ENCODE data around the gene ATP10B.

Gene ATP10B

DNA sequence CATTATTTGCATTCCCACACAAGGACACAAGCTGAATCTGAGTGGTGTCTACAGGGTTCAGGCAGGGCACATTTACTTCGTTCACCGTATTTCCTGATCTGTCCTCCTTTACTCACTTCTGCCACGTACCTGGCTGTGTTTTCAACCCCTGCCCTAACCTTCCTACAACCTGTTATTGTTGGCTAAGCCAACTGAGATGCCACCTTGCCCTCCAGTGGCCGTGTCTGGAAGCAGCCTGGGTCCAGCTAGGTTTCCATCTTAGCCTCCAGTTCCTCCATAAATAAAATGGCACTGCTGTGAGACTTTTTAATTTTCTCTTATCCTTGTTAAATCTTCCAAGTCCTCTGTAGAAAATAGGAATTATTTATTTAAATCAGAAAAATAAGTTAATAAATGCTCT, 64.8 kb downstream of the ATP10B start:
- DNase-seq (ENCODE audit: low spot score) = no peak
- TF ChIP-seq, protein P1, sequence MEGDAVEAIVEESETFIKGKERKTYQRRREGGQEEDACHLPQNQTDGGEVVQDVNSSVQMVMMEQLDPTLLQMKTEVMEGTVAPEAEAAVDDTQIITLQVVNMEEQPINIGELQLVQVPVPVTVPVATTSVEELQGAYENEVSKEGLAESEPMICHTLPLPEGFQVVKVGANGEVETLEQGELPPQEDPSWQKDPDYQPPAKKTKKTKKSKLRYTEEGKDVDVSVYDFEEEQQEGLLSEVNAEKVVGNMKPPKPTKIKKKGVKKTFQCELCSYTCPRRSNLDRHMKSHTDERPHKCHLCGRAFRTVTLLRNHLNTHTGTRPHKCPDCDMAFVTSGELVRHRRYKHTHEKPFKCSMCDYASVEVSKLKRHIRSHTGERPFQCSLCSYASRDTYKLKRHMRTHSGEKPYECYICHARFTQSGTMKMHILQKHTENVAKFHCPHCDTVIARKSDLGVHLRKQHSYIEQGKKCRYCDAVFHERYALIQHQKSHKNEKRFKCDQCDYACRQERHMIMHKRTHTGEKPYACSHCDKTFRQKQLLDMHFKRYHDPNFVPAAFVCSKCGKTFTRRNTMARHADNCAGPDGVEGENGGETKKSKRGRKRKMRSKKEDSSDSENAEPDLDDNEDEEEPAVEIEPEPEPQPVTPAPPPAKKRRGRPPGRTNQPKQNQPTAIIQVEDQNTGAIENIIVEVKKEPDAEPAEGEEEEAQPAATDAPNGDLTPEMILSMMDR (IDR thresholded peaks at IDR 0.05; ENCODE audit: extremely low read depth, insufficient read depth, missing control alignments) = peak; percentile 61
- in situ Hi-C loops (cut with MboI; ENCODE audit: low pct_unique_long_range_greater_than_20kb, low sequenced_read_pairs, unreplicated experiment) = no loop called here

DNA sequence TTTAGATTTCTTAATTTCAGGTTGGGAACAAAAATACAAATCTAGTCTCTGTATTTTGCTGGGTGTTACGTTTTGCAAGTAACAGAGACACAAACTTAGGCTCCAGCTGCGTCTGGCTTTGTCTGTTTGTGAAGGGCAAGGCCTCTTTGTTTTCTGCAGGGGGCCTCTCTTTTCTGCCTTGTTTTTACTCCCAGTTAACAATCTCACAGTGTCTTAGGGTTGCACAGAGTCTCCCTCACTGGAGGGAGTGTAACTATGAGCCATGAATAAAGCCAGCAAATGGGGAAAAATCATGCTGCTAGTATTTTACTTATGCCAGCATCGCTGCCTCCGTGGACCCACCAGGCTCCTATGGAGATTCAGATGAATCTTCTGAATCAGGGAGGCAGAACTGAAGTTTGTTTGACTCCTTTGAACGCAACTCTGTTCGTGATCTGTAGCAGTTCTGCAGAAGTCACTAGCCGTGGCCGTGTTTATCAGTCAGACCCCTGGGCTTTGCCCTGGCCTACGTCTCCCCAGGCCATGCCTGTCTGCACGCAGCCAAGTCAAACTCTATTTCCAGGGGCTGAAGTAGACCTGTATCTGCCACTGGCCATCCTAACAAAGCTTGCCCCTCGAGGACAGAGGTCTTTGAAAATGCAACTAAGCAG, 77.2 kb downstream of the ATP10B start:
- in situ Hi-C loops (cut with MboI; ENCODE audit: low pct_unique_long_range_greater_than_20kb, low sequenced_read_pairs, unreplicated experiment) = no loop called here
- TF ChIP-seq, protein P1 (IDR thresholded peaks at IDR 0.05; ENCODE audit: extremely low read depth, insufficient read depth, missing control alignments) = no peak
- DNase-seq (ENCODE audit: low spot score) = no peak

DNA sequence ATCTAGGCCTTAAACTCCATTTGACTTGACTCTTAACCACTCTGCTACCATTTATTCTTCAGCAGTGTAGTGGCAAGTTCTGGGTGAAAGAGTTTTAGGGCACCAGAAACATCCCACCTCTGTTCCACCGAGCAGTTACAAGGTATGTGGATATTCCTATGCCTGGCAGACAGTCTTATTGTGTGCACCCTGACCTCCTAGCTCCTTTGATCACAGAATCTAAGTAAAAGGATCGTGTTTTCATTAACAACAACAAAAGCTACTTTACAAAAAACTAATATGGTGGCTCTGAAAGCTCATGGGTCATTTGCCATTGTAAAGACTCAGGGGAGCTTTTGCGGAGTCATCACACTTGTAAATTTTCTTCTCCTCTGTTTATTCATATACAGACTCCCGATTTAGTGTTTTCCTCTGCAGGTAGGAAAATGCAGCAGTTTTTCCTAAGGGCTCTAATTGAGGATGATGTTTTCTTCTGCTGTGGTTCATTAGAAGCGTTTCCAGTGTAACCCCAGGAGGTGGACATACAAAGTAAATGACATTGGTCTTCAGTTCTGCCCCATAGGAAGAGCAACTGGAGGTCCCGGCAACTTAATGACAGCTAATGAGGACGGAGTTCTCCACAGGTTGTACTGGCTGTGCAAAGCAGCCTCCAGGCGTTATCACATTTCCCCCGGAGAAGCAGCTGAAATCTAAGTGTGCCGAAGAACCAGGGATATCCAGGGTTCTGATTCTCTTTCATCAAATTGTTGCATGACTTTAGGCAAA, 78.2 kb downstream of the ATP10B start:
- DNase-seq (ENCODE audit: low spot score) = no peak
- in situ Hi-C loops (cut with MboI; ENCODE audit: low pct_unique_long_range_greater_than_20kb, low sequenced_read_pairs, unreplicated experiment) = no loop called here
- TF ChIP-seq, protein P1 (IDR thresholded peaks at IDR 0.05; ENCODE audit: extremely low read depth, insufficient read depth, missing control alignments) = no peak

DNA sequence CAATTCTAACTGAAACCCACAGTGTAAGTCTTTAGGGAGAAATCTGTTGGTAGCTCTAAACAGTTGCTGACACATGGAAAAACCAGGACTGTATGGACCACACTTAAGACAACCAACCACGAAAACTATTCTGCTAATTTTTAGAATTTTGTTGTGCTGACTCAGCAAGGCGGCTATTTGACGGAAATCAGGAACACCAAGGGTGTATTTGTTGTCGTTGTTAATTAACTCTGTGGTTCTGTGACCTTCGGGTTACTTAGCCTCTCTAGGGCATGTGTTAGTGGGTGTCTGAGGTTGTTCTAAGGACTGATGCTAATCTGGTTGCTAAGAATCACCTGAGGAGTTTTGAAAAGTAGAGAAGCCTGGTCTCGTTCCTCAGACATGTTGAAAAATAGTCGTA, 79.2 kb downstream of the ATP10B start:
- in situ Hi-C loops (cut with MboI; ENCODE audit: low pct_unique_long_range_greater_than_20kb, low sequenced_read_pairs, unreplicated experiment) = no loop called here
- DNase-seq (ENCODE audit: low spot score) = no peak
- TF ChIP-seq, protein P1 (IDR thresholded peaks at IDR 0.05; ENCODE audit: extremely low read depth, insufficient read depth, missing control alignments) = no peak

DNA sequence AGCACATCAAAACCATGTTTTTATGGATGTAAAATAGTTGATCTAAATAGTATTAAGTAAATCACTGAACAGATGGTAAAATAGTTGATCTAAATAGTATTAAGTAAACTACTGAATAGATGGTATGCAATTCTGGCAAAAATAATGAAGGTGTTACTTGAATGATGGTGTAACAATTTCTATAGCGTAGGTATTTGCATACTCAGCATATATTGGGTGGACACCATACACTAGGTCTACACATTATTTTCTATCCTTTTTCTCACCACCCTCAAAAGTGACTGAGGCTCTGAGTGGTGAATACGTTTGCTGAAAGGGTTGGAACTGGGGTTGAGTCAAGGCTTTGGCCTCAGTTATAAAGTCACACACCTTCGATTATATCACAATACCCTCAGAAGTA, 81.3 kb downstream of the ATP10B start:
- DNase-seq (ENCODE audit: low spot score) = no peak
- in situ Hi-C loops (cut with MboI; ENCODE audit: low pct_unique_long_range_greater_than_20kb, low sequenced_read_pairs, unreplicated experiment) = no loop called here
- TF ChIP-seq, protein P1 (IDR thresholded peaks at IDR 0.05; ENCODE audit: extremely low read depth, insufficient read depth, missing control alignments) = no peak

DNA sequence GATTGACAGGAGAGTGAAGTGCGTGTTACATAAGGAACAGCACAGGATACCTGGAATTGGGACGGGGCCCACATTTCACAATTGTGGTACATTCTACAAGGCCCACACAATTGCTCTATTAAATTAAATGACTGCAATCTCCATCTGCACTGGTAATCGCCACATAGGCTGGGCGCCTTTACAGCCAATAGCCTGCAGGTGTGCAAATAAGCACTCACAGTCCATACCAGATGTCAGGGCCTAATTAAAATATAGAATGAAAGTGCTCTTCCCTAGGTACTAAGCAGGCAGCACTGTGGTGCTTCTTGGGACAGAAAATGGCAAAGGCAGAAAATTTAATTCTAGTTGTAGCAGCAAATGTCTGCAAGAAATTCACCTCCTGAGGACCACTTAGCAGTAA, 82.7 kb downstream of the ATP10B start:
- in situ Hi-C loops (cut with MboI; ENCODE audit: low pct_unique_long_range_greater_than_20kb, low sequenced_read_pairs, unreplicated experiment) = no loop called here
- TF ChIP-seq, protein P1 (IDR thresholded peaks at IDR 0.05; ENCODE audit: extremely low read depth, insufficient read depth, missing control alignments) = no peak
- no peak for DNase-seq (ENCODE audit: low spot score)
